GM19239 (cell line): ENCODE results near the gene DSCAML1.

ENCODE experiments used
- DNase-seq: peaks from one replicate; pipeline ENCODE4 v3.0.0; 2011; ENCODE audit warnings: low spot score; ENCODE audit not compliant: insufficient read length
- FAIRE-seq: peaks from 2 replicates; lab custom pipeline; 2011; peaks lifted over from hg19 to GRCh38; lab: Jason Lieb, UNC

DSCAML1 gene

GRCh38 chr11:117449111-117449693, 347.8 kb downstream of the DSCAML1 start:
- FAIRE-seq = no peak
- no peak for DNase-seq

GRCh38 chr11:117444711-117445658, 352.0 kb downstream of the DSCAML1 start:
- DNase-seq = no peak
- no peak for FAIRE-seq

- DNase-seq = no peak
- no peak for FAIRE-seq
Observed at GRCh38 chr11:117444256-117444655, 352.8 kb downstream of the DSCAML1 start.

GRCh38 chr11:117443266-117444186, 353.5 kb downstream of the DSCAML1 start:
- FAIRE-seq (no peak), DNase-seq (no peak)

GRCh38 chr11:117442869-117443239, 354.2 kb downstream of the DSCAML1 start:
- FAIRE-seq (no peak), DNase-seq (no peak)

GRCh38 chr11:117442049-117442868, 354.8 kb downstream of the DSCAML1 start:
- no peak for FAIRE-seq

GRCh38 chr11:117441146-117441975, 355.7 kb downstream of the DSCAML1 start:
- no peak for FAIRE-seq
- DNase-seq = no peak

More at GRCh38 chr11:117442049-117442868, 354.8 kb downstream of the DSCAML1 start:
- no peak for DNase-seq

GRCh38 chr11:117440258-117440657, 356.8 kb downstream of the DSCAML1 start:
- DNase-seq = no peak
- no peak for FAIRE-seq

GRCh38 chr11:117439256-117439655, 357.8 kb downstream of the DSCAML1 start:
- DNase-seq = no peak
- FAIRE-seq = no peak

- no peak for FAIRE-seq
- DNase-seq = no peak
Observed at GRCh38 chr11:117438371-117439000, 358.5 kb downstream of the DSCAML1 start.

GRCh38 chr11:117437791-117438130, 359.3 kb downstream of the DSCAML1 start:
- no peak for FAIRE-seq
- no peak for DNase-seq

- FAIRE-seq (no peak), DNase-seq (no peak)
Observed at GRCh38 chr11:117437041-117437790, 359.8 kb downstream of the DSCAML1 start.

GRCh38 chr11:117435326-117435725, 361.7 kb downstream of the DSCAML1 start:
- FAIRE-seq (peak; percentile 68), DNase-seq (peak; percentile 52)

- DNase-seq (no peak), FAIRE-seq (no peak)
Observed at GRCh38 chr11:117434481-117434880, 362.5 kb downstream of the DSCAML1 start.

- no peak for FAIRE-seq
- DNase-seq = no peak
Observed at GRCh38 chr11:117433717-117434116, 363.3 kb downstream of the DSCAML1 start.

- no peak for FAIRE-seq
- DNase-seq = no peak
Observed at GRCh38 chr11:117431436-117431835, 365.6 kb downstream of the DSCAML1 start.

- FAIRE-seq (no peak), DNase-seq (no peak)
Observed at GRCh38 chr11:117430293-117430955, 366.6 kb downstream of the DSCAML1 start.
